ENCODE results near the gene EVI2A.
"Not testable (repeated sequence)": the region's sequence is repeated elsewhere in the genome, so short reads cannot be mapped to it uniquely, and the experiment has no call there.

Gene EVI2A

DNA sequence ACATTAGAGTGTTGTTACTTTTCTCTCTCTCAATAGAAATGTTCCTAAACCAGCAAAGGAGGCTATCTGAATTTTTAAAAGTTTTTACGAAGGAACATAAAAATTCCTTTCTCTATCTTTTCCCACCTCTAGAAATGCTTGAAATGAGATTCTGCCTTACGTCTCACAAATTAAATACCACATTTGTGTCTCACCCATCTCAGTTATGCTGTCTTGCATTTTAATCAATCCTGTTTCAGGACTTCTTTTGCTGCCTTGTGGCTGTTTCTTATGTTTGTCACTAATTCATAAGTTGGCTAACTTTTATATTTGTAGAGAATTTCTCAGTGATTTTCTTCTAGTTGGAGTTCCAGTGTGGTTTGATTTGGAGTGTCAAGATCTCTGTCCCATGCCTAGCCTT is 27.8 kb downstream of the EVI2A start:
- Histone ChIP-seq H3K9me3 (ENCODE audit: insufficient read depth, low read depth, low read length) (no peaks in the 10 kb centered on the region), H3K4me2 (ENCODE audit: low read depth, low read length, poor library complexity, severe bottlenecking) (no peak overlapping the region), H4K20me1 (ENCODE audit: insufficient read depth, low read length, poor library complexity, severe bottlenecking) (no peaks in the 10 kb centered on the region), H3K9me2 (replicated peaks; ENCODE audit: low read depth, low read length) (no peaks in the 10 kb centered on the region), H3K79me2 (ENCODE audit: insufficient read depth, low read length) (no peaks in the 10 kb centered on the region), H3K4me3 (ENCODE audit: low read length, poor library complexity, severe bottlenecking) (no peak overlapping the region), H3K36me3 (ENCODE audit: insufficient read depth, low read length) (no peaks in the 10 kb centered on the region), H3K9ac (ENCODE audit: low read depth, low read length, poor library complexity, severe bottlenecking) (no peak overlapping the region), H3K4me1 (ENCODE audit: insufficient read depth, low read length, poor library complexity, severe bottlenecking) (peaks cover 11% of the 10 kb centered on the region), H3K27me3 (ENCODE audit: insufficient read depth, low read length, poor library complexity, severe bottlenecking) (no peaks in the 10 kb centered on the region), H3F3A (ENCODE audit: low read depth) (no peaks in the 10 kb centered on the region), H2AFZ (ENCODE audit: low read length) (no peak overlapping the region)
- TF ChIP-seq, protein P1, sequence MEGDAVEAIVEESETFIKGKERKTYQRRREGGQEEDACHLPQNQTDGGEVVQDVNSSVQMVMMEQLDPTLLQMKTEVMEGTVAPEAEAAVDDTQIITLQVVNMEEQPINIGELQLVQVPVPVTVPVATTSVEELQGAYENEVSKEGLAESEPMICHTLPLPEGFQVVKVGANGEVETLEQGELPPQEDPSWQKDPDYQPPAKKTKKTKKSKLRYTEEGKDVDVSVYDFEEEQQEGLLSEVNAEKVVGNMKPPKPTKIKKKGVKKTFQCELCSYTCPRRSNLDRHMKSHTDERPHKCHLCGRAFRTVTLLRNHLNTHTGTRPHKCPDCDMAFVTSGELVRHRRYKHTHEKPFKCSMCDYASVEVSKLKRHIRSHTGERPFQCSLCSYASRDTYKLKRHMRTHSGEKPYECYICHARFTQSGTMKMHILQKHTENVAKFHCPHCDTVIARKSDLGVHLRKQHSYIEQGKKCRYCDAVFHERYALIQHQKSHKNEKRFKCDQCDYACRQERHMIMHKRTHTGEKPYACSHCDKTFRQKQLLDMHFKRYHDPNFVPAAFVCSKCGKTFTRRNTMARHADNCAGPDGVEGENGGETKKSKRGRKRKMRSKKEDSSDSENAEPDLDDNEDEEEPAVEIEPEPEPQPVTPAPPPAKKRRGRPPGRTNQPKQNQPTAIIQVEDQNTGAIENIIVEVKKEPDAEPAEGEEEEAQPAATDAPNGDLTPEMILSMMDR (conservative IDR thresholded peaks at IDR 0.05; ENCODE audit: low read length) = no peak
- no peak for TF ChIP-seq EZH2phosphoT487 (IDR thresholded peaks at IDR 0.05; ENCODE audit: borderline replicate concordance)

DNA sequence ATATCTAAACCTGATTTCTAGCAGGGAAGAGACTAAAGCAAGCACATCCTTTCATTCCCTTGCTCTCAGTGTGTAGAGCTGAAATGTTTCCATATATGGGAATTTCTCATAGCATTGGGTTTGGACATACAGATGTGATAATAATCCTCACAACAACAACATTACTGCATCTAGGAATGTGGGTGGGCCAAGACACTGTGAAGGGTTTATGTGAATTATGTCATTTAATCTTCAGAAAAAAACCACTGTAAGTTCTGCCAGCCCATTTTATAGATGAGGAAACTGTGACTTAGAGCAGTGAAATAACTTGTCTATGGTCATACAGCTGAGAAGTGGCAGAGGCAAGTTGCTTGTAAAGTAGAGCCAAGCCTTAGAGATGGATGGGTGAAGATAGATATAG is 29.6 kb downstream of the EVI2A start:
- Histone ChIP-seq H2AFZ (ENCODE audit: low read length) (no peak overlapping the region), H4K20me1 (ENCODE audit: insufficient read depth, low read length, poor library complexity, severe bottlenecking) (no peaks in the 10 kb centered on the region), H3K4me1 (ENCODE audit: insufficient read depth, low read length, poor library complexity, severe bottlenecking) (peaks cover 16% of the 10 kb centered on the region), H3F3A (ENCODE audit: low read depth) (0 out of 2 replicates have a peak, but pooled peaks cover 3% of the 10 kb centered on the region), H3K36me3 (ENCODE audit: insufficient read depth, low read length) (no peaks in the 10 kb centered on the region), H3K9me2 (replicated peaks; ENCODE audit: low read depth, low read length) (no peaks in the 10 kb centered on the region), H3K9ac (ENCODE audit: low read depth, low read length, poor library complexity, severe bottlenecking) (no peak overlapping the region), H3K4me2 (ENCODE audit: low read depth, low read length, poor library complexity, severe bottlenecking) (no peak overlapping the region), H3K27me3 (ENCODE audit: insufficient read depth, low read length, poor library complexity, severe bottlenecking) (no peaks in the 10 kb centered on the region), H3K4me3 (ENCODE audit: low read length, poor library complexity, severe bottlenecking) (no peak overlapping the region), H3K9me3 (ENCODE audit: insufficient read depth, low read depth, low read length) (no peaks in the 10 kb centered on the region), H3K79me2 (ENCODE audit: insufficient read depth, low read length) (no peaks in the 10 kb centered on the region)
- TF ChIP-seq, protein P1 (conservative IDR thresholded peaks at IDR 0.05; ENCODE audit: low read length) = no peak
- TF ChIP-seq EZH2phosphoT487 (IDR thresholded peaks at IDR 0.05; ENCODE audit: borderline replicate concordance) = no peak

DNA sequence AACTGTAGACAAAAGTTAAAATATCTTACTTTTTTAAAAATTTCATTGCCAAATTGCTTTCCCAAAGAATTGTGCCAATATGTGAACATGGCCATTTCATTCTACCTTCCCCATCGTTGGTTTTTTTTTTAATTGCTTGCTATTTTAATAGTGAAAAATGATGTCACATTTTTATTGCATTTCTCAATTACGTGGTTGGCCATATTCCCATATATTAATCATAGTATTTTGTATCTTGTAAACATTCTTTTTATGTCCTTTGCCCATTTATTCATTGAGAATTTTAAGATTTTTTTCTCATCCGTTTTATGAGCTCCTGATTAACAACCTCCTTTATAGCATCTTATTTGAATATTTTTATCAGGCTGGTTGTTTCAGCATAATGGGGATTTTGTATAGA is 31.6 kb downstream of the EVI2A start:
- Histone ChIP-seq H2AFZ (ENCODE audit: low read length) (peak overlapping the region; percentile 27; the same call in 1 of the 2 replicates), H3K4me3 (ENCODE audit: low read length, poor library complexity, severe bottlenecking) (peak overlapping the region; percentile 35), H3F3A (ENCODE audit: low read depth) (0 out of 2 replicates have a peak, but pooled peaks cover 3% of the 10 kb centered on the region), H3K27me3 (ENCODE audit: insufficient read depth, low read length, poor library complexity, severe bottlenecking) (no peaks in the 10 kb centered on the region), H3K9ac (ENCODE audit: low read depth, low read length, poor library complexity, severe bottlenecking) (peak overlapping the region; percentile 42), H3K79me2 (ENCODE audit: insufficient read depth, low read length) (no peaks in the 10 kb centered on the region), H3K9me2 (replicated peaks; ENCODE audit: low read depth, low read length) (no peaks in the 10 kb centered on the region), H3K4me2 (ENCODE audit: low read depth, low read length, poor library complexity, severe bottlenecking) (peak overlapping the region; percentile 55), H3K36me3 (ENCODE audit: insufficient read depth, low read length) (no peaks in the 10 kb centered on the region), H4K20me1 (ENCODE audit: insufficient read depth, low read length, poor library complexity, severe bottlenecking) (no peaks in the 10 kb centered on the region), H3K4me1 (ENCODE audit: insufficient read depth, low read length, poor library complexity, severe bottlenecking) (peaks cover 16% of the 10 kb centered on the region), H3K9me3 (ENCODE audit: insufficient read depth, low read depth, low read length) (no peaks in the 10 kb centered on the region)
- TF ChIP-seq, protein P1 (conservative IDR thresholded peaks at IDR 0.05; ENCODE audit: low read length) = no peak
- no peak for TF ChIP-seq EZH2phosphoT487 (IDR thresholded peaks at IDR 0.05; ENCODE audit: borderline replicate concordance)

DNA sequence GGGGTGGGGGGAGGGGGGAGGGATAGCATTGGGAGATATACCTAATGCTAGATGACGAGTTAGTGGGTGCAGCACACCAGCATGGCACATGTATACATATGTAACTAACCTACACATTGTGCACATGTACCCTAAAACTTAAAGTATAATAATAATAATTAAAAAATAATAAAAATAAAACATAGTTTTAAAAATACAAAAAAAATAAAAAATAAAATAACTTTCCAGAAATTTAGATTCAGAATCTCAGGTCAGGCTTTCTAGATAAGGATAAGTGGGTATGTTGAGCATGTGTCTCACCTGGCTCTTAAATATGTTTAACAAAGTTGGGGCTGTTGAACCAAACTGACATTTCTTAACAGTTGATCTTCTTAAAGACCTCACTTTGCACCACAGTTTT is 33.5 kb downstream of the EVI2A start:
- H3K4me1 ChIP-seq (ENCODE audit: insufficient read depth, low read length, poor library complexity, severe bottlenecking) = peaks cover 16% of the 10 kb centered on the region
- H4K20me1 ChIP-seq (ENCODE audit: insufficient read depth, low read length, poor library complexity, severe bottlenecking); H3K36me3 ChIP-seq (ENCODE audit: insufficient read depth, low read length): not testable (repeated sequence)

More for the DNA sequence above, 33.5 kb downstream of the EVI2A start:
- H3K4me2 ChIP-seq (ENCODE audit: low read depth, low read length, poor library complexity, severe bottlenecking); H3K27me3 ChIP-seq (ENCODE audit: insufficient read depth, low read length, poor library complexity, severe bottlenecking); H3K9me2 ChIP-seq (replicated peaks; ENCODE audit: low read depth, low read length); H3K9ac ChIP-seq (ENCODE audit: low read depth, low read length, poor library complexity, severe bottlenecking); H3K4me3 ChIP-seq (ENCODE audit: low read length, poor library complexity, severe bottlenecking); H2AFZ ChIP-seq (ENCODE audit: low read length); H3K79me2 ChIP-seq (ENCODE audit: insufficient read depth, low read length); H3K9me3 ChIP-seq (ENCODE audit: insufficient read depth, low read depth, low read length); H3F3A ChIP-seq (ENCODE audit: low read depth): not testable (repeated sequence)

All from Loucy (cell line).